Mesothelial cell of epicardium (in vitro differentiated cells): ENCODE measurements around the gene ROR2. TPM values are rescaled to one million over a fixed set of nuclear protein-coding genes. Genes with fewer than 3 reads are reported as not detected.
A peak's percentile ranks its signal among the peaks of the same experiment; 100 is the strongest.

Experiments used
- DNase-seq, 2 experiments: peaks; one replicate each; pipeline ENCODE4 v3.0.0; 2021; ENCODE audit warnings: low spot score in 2 of 2; ENCODE audit not compliant: unreplicated experiment in 2 of 2
- H3K27ac Mint-ChIP-seq: 2 replicates; pipeline ENCODE4 v1.8.0; 2021; ENCODE audit warnings: mixed read lengths
- H3K27me3 Mint-ChIP-seq: 2 replicates; pipeline ENCODE4 v1.8.0; 2021; ENCODE audit warnings: low read depth, mixed read lengths
- H3K36me3 Mint-ChIP-seq: 2 replicates; pipeline ENCODE4 v1.8.0; 2021; ENCODE audit warnings: mixed read lengths
- H3K4me1 Mint-ChIP-seq: 2 replicates; pipeline ENCODE4 v1.8.0; 2021; ENCODE audit warnings: mixed read lengths
- H3K4me3 Mint-ChIP-seq: 2 replicates; pipeline ENCODE4 v1.8.0; 2021; ENCODE audit warnings: mild to moderate bottlenecking, moderate library complexity, mixed read lengths
- H3K9me3 Mint-ChIP-seq: 2 replicates; pipeline ENCODE4 v1.8.0; 2021; ENCODE audit warnings: mixed read lengths
- CTCF ChIP-seq: fragments of 200-600 bp; sonication (generic); IDR thresholded peaks from one replicate; pipeline ENCODE4 v1.5.0; 2021; ENCODE audit warnings: antibody characterized with exemption; ENCODE audit not compliant: unreplicated experiment
- total RNA-seq: library from RNA; stranded (reverse); gene quantifications from 3 replicates; pipeline ENCODE4 v1.2.1, GENCODE V29; 2021

ROR2 gene
- total RNA-seq, 1 donor from 2014 or later, result 41.0 TPM

- no peak overlapping the region for H3K27ac Mint-ChIP-seq
- no peak overlapping the region for H3K4me3 Mint-ChIP-seq
- no peaks in the 10 kb centered on the region for H3K27me3 Mint-ChIP-seq
- peaks cover 7% of the 10 kb centered on the region for H3K9me3 Mint-ChIP-seq
- H3K36me3 Mint-ChIP-seq, result peaks cover 18% of the 10 kb centered on the region
- H3K4me1 Mint-ChIP-seq, result no peaks in the 10 kb centered on the region
- no peak for DNase-seq
- TF ChIP-seq CTCF, result no peak
Observed at GRCh38 chr9:91720313-91720712, 229.7 kb downstream of the ROR2 start.

- no peak for DNase-seq
- no peak overlapping the region for H3K4me3 Mint-ChIP-seq
- H3K27ac Mint-ChIP-seq, result no peak overlapping the region
Observed at GRCh38 chr9:91718071-91718470, 232.0 kb downstream of the ROR2 start.

GRCh38 chr9:91716815-91717214 is 233.2 kb downstream of the ROR2 start:
- Mint-ChIP-seq H3K4me1 (peaks cover 7% of the 10 kb centered on the region), H3K4me3 (no peak overlapping the region), H3K36me3 (no peaks in the 10 kb centered on the region), H3K9me3 (peaks cover 7% of the 10 kb centered on the region), H3K27me3 (no peaks in the 10 kb centered on the region), H3K27ac (no peak overlapping the region)
- TF ChIP-seq CTCF, result no peak
- no peak for DNase-seq

More at GRCh38 chr9:91718071-91718470, 232.0 kb downstream of the ROR2 start:
- TF ChIP-seq CTCF, result no peak
- peaks cover 7% of the 10 kb centered on the region for H3K4me1 Mint-ChIP-seq
- peaks cover 11% of the 10 kb centered on the region for H3K36me3 Mint-ChIP-seq
- H3K9me3 Mint-ChIP-seq, result peaks cover 7% of the 10 kb centered on the region
- no peaks in the 10 kb centered on the region for H3K27me3 Mint-ChIP-seq

GRCh38 chr9:91716239-91716638 is 233.8 kb downstream of the ROR2 start:
- Mint-ChIP-seq H3K9me3 (peaks cover 7% of the 10 kb centered on the region), H3K36me3 (no peaks in the 10 kb centered on the region), H3K4me1 (peaks cover 7% of the 10 kb centered on the region), H3K27ac (no peak overlapping the region), H3K4me3 (no peak overlapping the region), H3K27me3 (no peaks in the 10 kb centered on the region)
- DNase-seq, result no peak
- no peak for TF ChIP-seq CTCF

DNA sequence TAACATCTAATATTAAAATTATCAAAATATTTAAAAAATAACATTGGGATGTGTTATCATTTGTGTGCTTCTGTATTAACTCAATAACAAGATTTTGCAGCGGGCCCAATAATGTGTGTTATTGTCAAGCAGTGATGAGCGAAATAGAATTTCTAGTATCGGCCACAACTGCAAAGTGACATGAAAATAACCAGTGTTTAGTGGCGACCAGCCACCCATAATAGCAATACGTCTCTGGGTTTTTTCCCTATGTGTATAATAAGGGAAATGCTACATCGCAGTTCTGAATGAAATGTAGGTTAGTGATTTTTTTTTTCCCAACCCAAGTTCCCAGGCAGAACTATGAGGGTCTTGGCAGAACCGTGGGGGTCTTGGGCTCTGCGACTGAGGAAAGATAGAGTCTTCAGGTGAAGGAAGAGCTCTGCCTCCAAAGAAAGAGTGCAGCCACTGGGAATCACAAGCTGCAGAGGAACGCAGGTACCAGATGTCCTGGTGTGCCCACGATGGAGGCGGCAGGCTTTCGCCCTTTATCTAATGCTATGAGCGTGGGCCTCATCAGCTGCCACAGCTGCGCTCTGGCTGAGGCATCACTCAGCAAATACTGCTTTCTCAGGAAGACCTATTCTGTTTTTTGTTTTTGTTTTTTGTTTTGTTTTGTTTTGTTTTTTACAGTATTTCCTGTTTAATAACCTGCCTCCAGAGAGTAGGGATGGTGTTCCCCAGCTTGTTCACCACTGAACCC is 235.0 kb downstream of the ROR2 start:
- Mint-ChIP-seq H3K4me1 (peaks cover 7% of the 10 kb centered on the region), H3K9me3 (peaks cover 7% of the 10 kb centered on the region), H3K27me3 (no peaks in the 10 kb centered on the region), H3K27ac (no peak overlapping the region), H3K4me3 (peak overlapping the region; percentile 27), H3K36me3 (no peaks in the 10 kb centered on the region)
- no peak for TF ChIP-seq CTCF
- no peak for DNase-seq
